Ureter (tissue), 1 donor: ENCODE data around the gene SLC7A14. TPM values are rescaled to one million over a fixed set of nuclear protein-coding genes. Genes with fewer than 3 reads are reported as not detected.

Experiments used
- DNase-seq: peaks from one replicate; pipeline ENCODE4 v3.0.0-alpha.2; 2020; ENCODE audit warnings: low spot score
- total RNA-seq: library from RNA; stranded (reverse); gene quantifications from one replicate; pipeline ENCODE4 v1.2.4, GENCODE V29; 2023
- donor health status: DM: yes; HTN: yes; CAD: no.

The SLC7A14 gene
- total RNA-seq, 1 donor from 2014 or later: not detected

DNA sequence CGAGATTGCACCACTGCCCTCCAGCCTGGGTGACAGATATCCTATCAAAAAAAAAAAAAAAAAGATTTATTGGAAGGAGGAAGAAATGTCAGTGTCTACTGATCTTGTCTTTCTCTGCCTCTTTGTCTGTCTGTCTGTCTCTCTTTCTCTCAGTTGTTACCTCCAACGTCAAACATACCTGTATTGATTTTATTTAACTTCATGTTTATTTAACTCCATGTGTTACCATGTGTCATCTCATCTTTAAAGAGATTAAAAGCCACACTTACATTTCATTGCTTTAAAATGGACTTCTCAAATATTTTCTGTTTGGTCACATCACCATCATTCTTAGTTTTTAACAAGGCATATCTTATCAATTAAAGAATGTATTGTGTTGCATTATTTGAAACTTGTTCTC is 157.8 kb downstream of the SLC7A14 start:
- no peak for DNase-seq

DNA sequence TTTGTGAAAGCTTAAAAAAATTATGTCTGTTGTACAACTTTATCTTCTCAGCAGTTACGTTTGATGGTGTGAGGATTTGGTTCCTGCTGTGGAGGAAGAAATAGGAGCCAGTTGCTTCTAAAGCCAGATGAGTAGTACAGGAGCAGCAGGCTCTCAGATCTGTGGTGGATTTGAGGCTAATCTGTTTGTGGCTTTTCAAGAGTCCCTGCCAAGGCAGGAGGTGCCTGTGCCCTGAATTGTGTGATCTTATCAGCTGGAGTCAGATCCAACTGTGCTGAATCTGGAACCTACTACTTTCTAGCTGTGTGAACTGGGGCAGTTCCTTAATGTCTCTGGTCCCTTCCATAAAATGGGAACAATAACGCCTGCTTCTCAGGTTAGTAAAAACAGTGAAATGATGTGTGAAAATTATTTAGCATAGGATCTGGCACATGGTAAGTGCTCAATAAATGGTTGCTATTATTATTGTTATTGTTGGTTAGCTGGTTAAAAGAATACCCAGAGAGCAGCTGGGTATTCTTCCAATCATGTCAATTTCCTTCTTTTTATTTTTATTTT is 159.6 kb downstream of the SLC7A14 start:
- no peak for DNase-seq

DNA sequence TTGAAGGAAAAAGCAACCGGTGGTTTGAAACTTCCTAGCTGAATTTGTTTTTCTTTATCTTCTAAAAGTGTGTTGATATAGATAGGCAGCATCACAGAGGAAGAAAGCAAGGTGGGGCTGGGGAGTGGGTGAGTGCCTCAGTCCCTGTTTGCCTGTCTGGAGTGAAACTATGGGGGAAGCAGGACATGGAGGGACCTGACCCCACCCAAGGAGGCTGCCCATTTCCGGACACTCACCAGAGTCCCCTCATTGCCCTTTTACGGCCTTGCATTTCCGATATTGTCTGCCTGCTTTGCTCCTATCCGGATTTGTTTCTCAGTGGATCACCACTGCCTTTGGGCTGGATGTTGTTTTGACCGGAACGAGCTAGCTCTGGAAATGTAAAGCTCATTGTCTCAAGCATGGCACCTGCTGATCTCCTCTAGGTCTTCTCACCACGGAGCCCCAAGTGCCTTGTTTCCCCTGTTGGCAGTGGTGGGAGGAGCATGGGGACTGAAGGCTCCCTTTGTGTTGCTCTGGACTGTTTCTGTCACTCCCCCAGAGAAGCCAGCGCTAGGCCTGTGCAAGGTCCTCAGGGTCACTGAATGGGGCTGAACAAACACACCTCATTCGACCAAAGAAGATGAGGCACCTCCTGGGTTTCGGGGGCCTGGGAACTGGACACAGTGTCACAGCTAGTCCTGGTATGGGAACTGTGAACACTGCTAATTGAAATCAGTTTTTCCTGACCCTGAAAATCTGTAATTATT is 160.2 kb downstream of the SLC7A14 start:
- no peak for DNase-seq

DNA sequence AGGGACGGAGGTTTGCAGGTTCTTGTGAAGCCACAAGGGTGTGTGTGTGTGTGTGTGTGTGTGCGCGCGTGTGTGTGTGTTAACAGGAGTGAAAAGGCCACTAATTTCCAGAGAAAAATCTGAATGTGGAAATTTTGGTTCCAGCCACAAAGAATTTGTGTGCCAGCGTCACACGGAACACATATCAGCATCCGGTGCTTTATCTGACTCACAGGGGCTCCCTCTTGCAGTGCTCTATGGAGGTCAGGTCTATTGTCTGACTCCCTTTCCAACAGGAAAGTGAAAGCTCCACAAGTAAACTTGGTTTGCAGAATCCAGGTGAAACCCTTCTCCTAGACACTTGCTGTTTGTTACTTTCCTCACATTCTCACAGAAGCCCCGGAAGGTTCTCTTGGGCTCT is 161.0 kb downstream of the SLC7A14 start:
- no peak for DNase-seq

DNA sequence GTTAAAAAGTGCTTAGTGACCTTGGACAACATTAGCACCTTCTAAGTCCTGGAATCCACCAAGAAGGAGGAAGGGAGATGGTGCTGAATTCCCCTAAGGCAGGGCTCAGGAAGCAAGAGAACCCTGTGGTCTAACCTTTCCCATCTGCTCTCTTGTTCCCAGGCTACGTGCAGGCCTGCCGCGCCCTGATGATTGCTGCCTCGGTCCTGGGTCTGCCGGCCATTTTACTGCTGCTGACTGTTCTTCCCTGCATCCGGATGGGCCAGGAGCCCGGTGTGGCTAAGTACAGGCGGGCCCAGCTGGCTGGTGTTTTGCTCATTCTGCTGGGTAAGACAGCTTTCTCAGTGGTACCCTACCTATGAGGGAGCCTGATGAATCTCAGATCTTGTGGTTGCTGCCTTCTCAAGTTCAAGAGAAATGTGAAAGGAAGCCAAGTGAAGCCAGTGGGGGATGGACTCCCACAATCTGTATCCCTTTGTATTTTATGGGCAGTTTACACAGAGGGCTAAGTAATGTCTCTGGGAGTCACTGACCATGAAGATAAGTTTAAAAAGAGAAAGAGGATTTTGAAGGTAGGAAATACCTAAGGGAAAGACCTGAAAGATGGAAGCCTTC is 162.8 kb downstream of the SLC7A14 start:
- no peak for DNase-seq

DNA sequence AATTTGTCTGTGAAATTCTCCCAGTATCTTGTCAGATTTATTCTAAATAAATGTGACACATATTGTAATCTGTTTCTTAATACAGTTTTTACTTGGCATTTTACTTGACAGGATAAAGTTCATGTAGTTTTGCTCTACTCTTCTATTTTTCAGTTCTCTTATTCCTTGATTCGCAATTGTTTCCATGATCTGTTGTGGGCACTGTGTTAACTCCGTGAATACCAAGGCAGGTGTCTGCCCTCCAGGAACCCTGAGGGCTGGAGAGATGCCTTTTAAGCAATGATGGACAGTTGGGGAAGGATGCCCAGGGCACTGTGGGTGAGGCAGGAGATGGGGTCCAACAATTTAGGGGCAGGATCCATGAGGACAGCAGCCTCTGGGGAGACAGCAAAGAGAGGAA is 164.1 kb downstream of the SLC7A14 start:
- DNase-seq: no peak

DNA sequence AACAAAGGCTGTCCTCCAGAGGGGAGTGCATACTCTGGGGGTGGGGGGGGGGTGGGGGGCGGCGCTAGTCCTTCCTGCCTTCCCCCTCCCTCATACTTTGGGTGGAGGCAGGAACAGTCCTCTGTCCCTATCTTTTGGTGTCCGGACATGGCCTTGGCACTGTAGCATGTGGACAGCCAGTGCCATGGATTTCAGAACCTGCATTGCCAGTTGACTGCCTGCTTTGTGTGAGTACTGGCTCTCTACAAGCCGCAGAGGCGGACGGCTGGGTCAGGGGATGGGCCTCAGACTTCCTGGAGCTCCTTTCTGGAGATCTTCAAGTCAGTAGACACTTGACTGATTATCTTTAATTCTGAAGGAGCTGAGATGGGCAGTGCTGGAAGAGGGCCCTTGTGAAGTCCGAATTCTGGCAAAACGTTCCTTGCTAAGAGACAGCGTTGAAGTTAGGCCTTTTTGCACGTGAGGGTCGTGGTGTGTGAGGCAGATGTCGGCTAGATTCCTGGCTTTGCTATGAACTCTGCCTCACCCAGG is 164.7 kb downstream of the SLC7A14 start:
- DNase-seq: no peak

DNA sequence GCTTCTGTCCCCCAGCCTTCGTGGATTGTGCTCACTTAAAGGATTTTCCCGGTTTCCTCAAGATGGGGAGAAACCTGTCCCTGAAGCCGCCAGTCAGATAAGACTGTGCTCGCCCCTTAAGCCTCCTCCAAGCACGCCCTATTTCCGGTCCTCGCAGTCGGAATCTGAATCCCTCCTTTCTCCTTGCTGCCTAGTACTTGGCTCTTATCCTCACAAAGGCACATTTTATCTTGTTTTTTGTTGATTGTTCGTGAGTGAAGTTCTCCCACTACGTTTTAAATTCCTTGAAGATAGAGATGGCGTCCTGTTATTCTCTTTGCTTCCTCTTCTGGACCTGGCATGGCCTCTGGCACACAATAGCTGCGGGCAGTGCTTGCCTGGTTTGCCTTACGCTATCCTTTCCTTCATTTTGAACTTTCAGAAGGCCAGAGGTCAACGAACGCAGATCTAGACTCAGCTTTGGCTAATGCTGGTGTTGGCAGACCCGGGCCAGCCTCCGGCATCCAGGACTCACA is 165.5 kb downstream of the SLC7A14 start:
- no peak for DNase-seq

DNA sequence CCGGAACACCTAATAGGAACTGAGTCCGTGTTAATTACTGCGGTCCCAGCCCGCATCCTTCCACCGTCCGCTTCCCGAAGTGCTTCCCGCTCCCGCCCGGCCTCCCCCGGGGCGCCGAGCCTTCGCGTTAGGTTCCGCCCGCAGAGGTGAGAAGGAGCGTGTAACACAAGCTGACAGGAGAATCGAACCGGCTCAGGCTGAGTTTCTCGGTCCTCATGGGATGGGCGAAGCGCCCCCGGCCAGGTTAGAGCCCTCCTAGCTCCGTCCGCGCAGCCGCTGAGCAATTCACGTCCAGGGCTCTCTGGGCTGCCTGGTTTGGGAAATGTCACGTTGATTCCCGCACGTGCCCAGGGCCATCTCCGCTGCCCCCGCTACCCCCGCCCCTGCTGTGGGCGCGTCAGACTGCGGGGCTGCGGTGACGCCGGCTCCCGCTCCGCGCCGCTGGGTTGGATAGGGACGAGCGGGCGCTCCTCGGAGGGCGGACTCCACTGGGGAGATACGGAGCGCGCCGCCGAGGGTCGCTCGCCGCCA is 166.3 kb downstream of the SLC7A14 start:
- no peak for DNase-seq

DNA sequence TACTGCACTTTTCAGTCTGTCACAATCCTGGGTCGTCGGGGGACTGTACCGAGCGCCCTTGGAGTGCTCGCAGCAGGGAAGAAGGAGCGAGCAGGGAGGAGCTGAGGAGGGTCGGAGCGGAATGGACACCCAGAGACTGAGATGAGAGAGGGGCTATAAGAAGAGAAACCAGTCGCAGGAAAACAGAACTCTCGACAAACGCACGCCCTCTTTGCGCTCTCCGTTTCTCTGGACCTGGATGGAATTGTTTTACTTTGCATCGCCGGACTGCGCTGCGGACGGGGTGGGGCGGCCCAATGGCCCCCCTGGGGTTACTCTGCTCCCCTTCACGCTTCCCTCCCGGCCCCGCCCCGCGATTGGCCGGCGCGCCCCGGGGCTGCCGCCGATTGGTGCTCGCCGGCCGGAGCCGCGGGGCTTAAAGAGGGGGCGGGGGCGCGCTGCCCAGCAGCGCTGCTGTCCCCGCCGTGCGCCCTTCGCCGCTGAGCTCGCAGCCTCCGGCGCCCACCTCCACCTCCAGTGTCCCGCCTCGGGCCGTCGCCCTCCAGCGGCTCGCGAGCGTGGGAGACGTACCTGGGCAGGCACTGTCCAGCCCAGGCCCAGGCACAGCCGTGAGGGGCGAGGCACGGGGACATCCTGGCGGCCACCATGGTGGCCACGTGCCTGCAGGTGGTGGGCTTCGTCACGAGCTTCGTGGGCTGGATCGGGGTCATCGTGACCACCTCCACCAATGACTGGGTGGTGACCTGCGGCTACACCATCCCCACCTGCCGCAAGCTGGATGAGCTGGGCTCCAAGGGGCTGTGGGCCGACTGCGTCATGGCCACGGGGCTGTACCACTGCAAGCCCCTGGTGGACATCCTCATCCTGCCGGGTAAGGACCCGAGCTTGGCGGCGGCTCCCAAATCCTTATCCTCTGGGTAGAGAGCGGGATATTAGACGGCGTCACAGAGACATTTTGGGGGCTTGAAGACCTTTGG is 167.2 kb downstream of the SLC7A14 start, which contains the start of gene CLDN11:
Gene CLDN11 (plus strand): TSS at position 447 of the 977 bp plus-strand sequence. CDS start 199 bp downstream, at position 646.
- peak; percentile 54 for DNase-seq

DNA sequence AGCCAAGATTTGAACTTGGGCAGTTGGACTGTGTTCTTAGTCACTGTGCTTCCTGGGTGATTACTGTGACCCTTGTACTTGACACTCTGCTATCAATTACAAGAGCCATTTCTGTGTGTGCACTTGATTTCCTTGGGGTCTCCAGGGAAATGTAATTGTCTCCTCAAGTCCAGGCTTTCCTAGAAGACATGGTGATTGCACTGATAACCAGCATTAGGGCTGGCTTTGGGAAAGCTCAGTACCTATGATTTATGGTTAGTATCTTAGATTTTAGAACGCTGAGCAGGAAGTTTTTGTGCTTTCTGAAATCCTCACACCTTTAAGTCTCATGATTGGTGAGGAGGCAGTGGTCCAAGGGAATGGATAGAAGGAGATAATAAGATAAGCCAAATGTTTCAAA is 168.8 kb downstream of the SLC7A14 start:
- DNase-seq: no peak

DNA sequence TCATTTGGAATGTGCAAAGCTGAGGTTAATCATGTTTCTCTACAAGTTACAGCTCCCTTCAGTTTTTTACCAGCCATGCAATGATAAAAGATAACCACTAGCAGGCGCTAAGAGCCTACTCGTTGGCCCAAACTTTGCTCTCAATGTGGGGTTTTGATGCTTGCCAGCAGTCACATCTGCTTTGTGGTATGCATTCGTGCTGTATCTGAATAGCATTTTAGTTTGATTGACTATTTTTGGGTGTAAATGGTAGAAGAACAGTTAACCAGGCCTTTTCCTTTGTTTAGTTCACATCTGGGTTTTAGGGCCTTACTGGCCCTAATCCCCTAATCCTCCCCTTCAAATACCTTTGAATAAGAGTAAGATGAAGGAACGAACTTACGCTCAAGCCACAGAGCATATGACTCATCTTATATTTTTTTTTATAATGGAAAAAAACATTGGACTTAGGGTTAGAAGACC is 171.6 kb downstream of the SLC7A14 start:
- DNase-seq: no peak

DNA sequence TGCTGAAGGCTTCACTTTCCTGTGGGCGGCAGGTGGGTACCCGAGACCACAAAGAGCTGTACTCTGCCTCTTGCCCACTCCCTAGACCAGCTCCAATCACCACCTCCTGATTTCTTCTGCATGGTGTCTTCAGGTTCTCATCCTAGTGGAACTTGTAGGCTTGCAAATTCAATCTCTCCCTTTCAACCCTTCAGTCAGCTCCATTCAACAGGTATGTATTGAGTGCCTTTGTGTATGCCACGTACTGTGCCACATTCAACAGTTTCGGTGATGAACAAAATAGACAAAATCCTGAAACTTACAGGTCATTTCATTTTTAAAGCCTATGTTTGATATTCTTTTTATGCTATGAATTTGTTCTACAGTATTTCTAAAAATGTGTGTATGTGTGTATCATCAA is 172.6 kb downstream of the SLC7A14 start:
- no peak for DNase-seq

DNA sequence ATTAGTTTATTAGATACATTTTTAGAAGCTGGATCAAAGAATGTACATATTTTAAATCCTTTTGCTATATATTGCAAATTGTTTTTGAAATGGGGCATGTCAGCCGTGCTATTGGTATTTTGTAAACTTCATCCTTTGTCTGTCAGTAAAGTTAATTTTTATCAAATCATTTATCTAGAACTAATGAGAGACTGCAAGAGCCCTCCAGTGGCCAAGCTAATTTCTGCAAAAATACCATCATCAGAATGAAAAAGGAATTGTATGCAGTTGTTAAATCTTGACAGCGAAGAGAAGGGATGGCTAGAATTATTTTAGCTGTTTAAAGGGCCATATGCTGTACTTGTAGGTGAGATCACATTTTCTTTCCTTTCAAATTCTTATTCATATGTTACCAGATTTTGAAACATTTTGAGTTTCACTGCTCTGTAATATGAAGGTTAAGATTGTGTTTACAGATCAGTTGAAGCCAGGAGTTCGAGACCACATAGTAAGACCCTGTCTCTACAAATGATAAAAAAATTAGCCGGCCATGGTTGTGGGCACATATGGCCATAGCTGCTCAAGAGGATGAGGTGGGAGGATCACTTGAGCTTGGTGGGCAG is 175.3 kb downstream of the SLC7A14 start:
- DNase-seq: no peak

Other genes starting within 250 kb of the SLC7A14 start
- 51.9 TPM for gene SKIL, start 228.4 kb downstream of the SLC7A14 start, total RNA-seq
- gene CLDN11, start 167.2 kb downstream of the SLC7A14 start, total RNA-seq: 10.6 TPM